ENCODE results near the gene NDUFAF8.

GRCh38 chr17:81195941-81196495, 43.1 kb upstream of the NDUFAF8 start:
- TF ChIP-seq, protein P1, sequence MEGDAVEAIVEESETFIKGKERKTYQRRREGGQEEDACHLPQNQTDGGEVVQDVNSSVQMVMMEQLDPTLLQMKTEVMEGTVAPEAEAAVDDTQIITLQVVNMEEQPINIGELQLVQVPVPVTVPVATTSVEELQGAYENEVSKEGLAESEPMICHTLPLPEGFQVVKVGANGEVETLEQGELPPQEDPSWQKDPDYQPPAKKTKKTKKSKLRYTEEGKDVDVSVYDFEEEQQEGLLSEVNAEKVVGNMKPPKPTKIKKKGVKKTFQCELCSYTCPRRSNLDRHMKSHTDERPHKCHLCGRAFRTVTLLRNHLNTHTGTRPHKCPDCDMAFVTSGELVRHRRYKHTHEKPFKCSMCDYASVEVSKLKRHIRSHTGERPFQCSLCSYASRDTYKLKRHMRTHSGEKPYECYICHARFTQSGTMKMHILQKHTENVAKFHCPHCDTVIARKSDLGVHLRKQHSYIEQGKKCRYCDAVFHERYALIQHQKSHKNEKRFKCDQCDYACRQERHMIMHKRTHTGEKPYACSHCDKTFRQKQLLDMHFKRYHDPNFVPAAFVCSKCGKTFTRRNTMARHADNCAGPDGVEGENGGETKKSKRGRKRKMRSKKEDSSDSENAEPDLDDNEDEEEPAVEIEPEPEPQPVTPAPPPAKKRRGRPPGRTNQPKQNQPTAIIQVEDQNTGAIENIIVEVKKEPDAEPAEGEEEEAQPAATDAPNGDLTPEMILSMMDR (IDR thresholded peaks at IDR 0.05): no peak
- no peak for TF ChIP-seq ZFX (IDR thresholded peaks at IDR 0.05; ENCODE audit: borderline replicate concordance)
